ENCODE results near the gene POGLUT2. TPM values are rescaled to one million over a fixed set of nuclear protein-coding genes. Genes with fewer than 3 reads are reported as not detected.

Gene POGLUT2
- total RNA-seq, 1 experiment from 2014 or later: 5.8 TPM

GRCh38 chr13:102761071-102761470, 37.7 kb downstream of the POGLUT2 start:
- ChIA-PET CTCF (interaction anchor here (1.1 kb wide), 1 partner anchor 56 kb away, joined by 12 read pairs; no protein-coding TSS in a partner anchor), POLR2A (no interaction called here)
- intact Hi-C loops (cut with micrococcal nuclease; ENCODE audit: unreplicated experiment) (no loop called here), in situ Hi-C loops (cut with HindIII; ENCODE audit: low pct_unique_long_range_greater_than_20kb, low sequenced_read_pairs) (no loop called here)
- H3K4me3 ChIP-seq (ENCODE audit: low read depth in 2 of 2, low read length in 2 of 2): no peak overlapping the region
- H3K36me3 ChIP-seq (ENCODE audit: control insufficient read depth, insufficient read depth, low read length): no peaks in the 10 kb centered on the region; the same call in 1 of the 2 replicates
- DNase-seq (ENCODE audit: low read depth, low spot score) (no peak), ATAC-seq (no peak)
- no peaks in the 10 kb centered on the region for H3K27me3 ChIP-seq (ENCODE audit: control insufficient read depth, insufficient read depth, low read length)
- H3K27ac ChIP-seq (ENCODE audit: low read length): no peak overlapping the region
- no peaks in the 10 kb centered on the region for H3K9me3 ChIP-seq (ENCODE audit: control insufficient read depth, insufficient read depth, low read depth, low read length)
- H3K4me1 ChIP-seq (ENCODE audit: control insufficient read depth, insufficient read depth, low read length): no peaks in the 10 kb centered on the region
- TF ChIP-seq REST (IDR thresholded peaks at IDR 0.05; ENCODE audit: insufficient read depth in 1 of 2, low read depth in 2 of 2, low read length in 1 of 2) (no peak), SIN3A (IDR thresholded peaks at IDR 0.05; ENCODE audit: borderline replicate concordance, insufficient read depth, low read depth, low read length) (no peak), CTCF (IDR thresholded peaks at IDR 0.05) (no peak), POLR2AphosphoS5 (IDR thresholded peaks at IDR 0.05; ENCODE audit: low read depth, low read length) (no peak), TCF7L2 (IDR thresholded peaks at IDR 0.05; ENCODE audit: low read depth, low read length) (no peak)
- BruUV-seq (replicated peaks): no TSS peak

GRCh38 chr13:102758842-102759241, 39.9 kb downstream of the POGLUT2 start:
- no peak for TF ChIP-seq REST (IDR thresholded peaks at IDR 0.05; ENCODE audit: insufficient read depth in 1 of 2, low read depth in 2 of 2, low read length in 1 of 2)
- no peak for TF ChIP-seq SIN3A (IDR thresholded peaks at IDR 0.05; ENCODE audit: borderline replicate concordance, insufficient read depth, low read depth, low read length)
- TF ChIP-seq POLR2AphosphoS5 (IDR thresholded peaks at IDR 0.05; ENCODE audit: low read depth, low read length): no peak
- TF ChIP-seq CTCF (IDR thresholded peaks at IDR 0.05): no peak
- no peak for TF ChIP-seq TCF7L2 (IDR thresholded peaks at IDR 0.05; ENCODE audit: low read depth, low read length)
- no TSS peak for BruUV-seq (replicated peaks)
- no peaks in the 10 kb centered on the region for H3K27me3 ChIP-seq (ENCODE audit: control insufficient read depth, insufficient read depth, low read length)
- no peak for DNase-seq (ENCODE audit: low read depth, low spot score)
- CTCF ChIA-PET: no interaction called here
- no peaks in the 10 kb centered on the region for H3K36me3 ChIP-seq (ENCODE audit: control insufficient read depth, insufficient read depth, low read length)
- no peak for ATAC-seq
- no peaks in the 10 kb centered on the region for H3K4me1 ChIP-seq (ENCODE audit: control insufficient read depth, insufficient read depth, low read length)
- POLR2A ChIA-PET: no interaction called here
- intact Hi-C loops (cut with micrococcal nuclease; ENCODE audit: unreplicated experiment): no loop called here
- H3K9me3 ChIP-seq (ENCODE audit: control insufficient read depth, insufficient read depth, low read depth, low read length): no peaks in the 10 kb centered on the region
- no peak overlapping the region for H3K4me3 ChIP-seq (ENCODE audit: low read depth in 2 of 2, low read length in 2 of 2)
- in situ Hi-C loops (cut with HindIII; ENCODE audit: low pct_unique_long_range_greater_than_20kb, low sequenced_read_pairs): no loop called here
- H3K27ac ChIP-seq (ENCODE audit: low read length): no peak overlapping the region
